HEK293T (cell line): ENCODE measurements around the gene BIRC5.

Experiments
- BHLHE40 ChIP-seq: fragments of 450-650 bp; IDR thresholded peaks from 2 replicates; pipeline ENCODE4 v1.6.1; 2016; ENCODE audit warnings: mild to moderate bottlenecking, moderate library complexity, borderline replicate concordance
- CTBP1 ChIP-seq: fragments of 450-650 bp; IDR thresholded peaks from 2 replicates; pipeline ENCODE4 v1.6.1; 2016; ENCODE audit warnings: borderline replicate concordance
- ELF4 ChIP-seq: fragments of 450-650 bp; IDR thresholded peaks from 2 replicates; pipeline ENCODE4 v1.6.1; 2017; ENCODE audit warnings: antibody characterized with exemption
- FOXK2 ChIP-seq: fragments of 450-650 bp; IDR thresholded peaks from 2 replicates; pipeline ENCODE4 v1.6.1; 2016; ENCODE audit warnings: mild to moderate bottlenecking
- FOXM1 ChIP-seq: fragments of 450-650 bp; IDR thresholded peaks from 2 replicates; pipeline ENCODE4 v1.6.1; 2017; ENCODE audit warnings: mild to moderate bottlenecking, borderline replicate concordance
- NFRKB ChIP-seq: fragments of 450-650 bp; IDR thresholded peaks from 2 replicates; pipeline ENCODE4 v1.6.1; 2016; ENCODE audit warnings: mild to moderate bottlenecking, moderate library complexity
- PKNOX1 ChIP-seq: fragments of 450-650 bp; IDR thresholded peaks from 2 replicates; pipeline ENCODE4 v1.6.1; 2016
- SP1 ChIP-seq: fragments of 450-650 bp; IDR thresholded peaks from 2 replicates; pipeline ENCODE4 v1.6.1; 2017
- SUZ12 ChIP-seq: fragments of 450-650 bp; IDR thresholded peaks from 2 replicates; pipeline ENCODE4 v1.6.1; 2016; ENCODE audit warnings: mild to moderate bottlenecking
- TARDBP ChIP-seq: fragments of 450-650 bp; IDR thresholded peaks from 2 replicates; pipeline ENCODE4 v1.6.1; 2016
- ZNF384 ChIP-seq: fragments of 450-650 bp; IDR thresholded peaks from 2 replicates; pipeline ENCODE4 v1.6.1; 2016

- TF ChIP-seq SUZ12: no peak
- no peak for TF ChIP-seq CTBP1
- TF ChIP-seq ELF4: no peak
- TF ChIP-seq TARDBP: no peak
- no peak for TF ChIP-seq NFRKB
- TF ChIP-seq BHLHE40: no peak
- no peak for TF ChIP-seq FOXM1
- TF ChIP-seq PKNOX1: no peak
- no peak for TF ChIP-seq SP1
- TF ChIP-seq ZNF384: no peak
- TF ChIP-seq FOXK2: no peak
Measured at GRCh38 chr17:78267253-78268073, 53.4 kb downstream of the BIRC5 start.
